Gastrocnemius medialis (tissue), 4 donors: ENCODE data around the gene CUX1.

Experiments
- CTCF ChIP-seq, 5 experiments: fragments of 450-650 bp in 3 of 5; fragments of 200-600 bp in 2 of 5; sonication (generic) in 2 of 5; IDR thresholded peaks in 4 of 5; conservative IDR thresholded peaks in 1 of 5; 1 replicate in 4 of 5; 2 replicates in 1 of 5; pipeline ENCODE4 v1.5.1; 2016 to 2019; ENCODE audit warnings: antibody characterized with exemption in 5 of 5, mild to moderate bottlenecking in 3 of 5, moderate library complexity in 3 of 5
- POLR2A ChIP-seq, 2 donors: fragments of 450-650 bp; IDR thresholded peaks; one replicate each; pipeline ENCODE4 v1.6.1; 2017; ENCODE audit warnings: antibody characterized with exemption in 2 of 2, mild to moderate bottlenecking in 2 of 2, moderate library complexity in 2 of 2

GRCh38 chr7:101918426-101918825 is 101.0 kb downstream of the CUX1 start:
- TF ChIP-seq CTCF (IDR thresholded peaks at IDR 0.05 in 4 of 5, conservative IDR thresholded peaks at IDR 0.05 in 1 of 5): no peak
- TF ChIP-seq POLR2A (IDR thresholded peaks at IDR 0.05): no peak
